HepG2 (cell line): ENCODE measurements around the gene SH2D3A. TPM values are rescaled to one million over a fixed set of nuclear protein-coding genes. Genes with fewer than 3 reads are reported as not detected.
A peak's percentile ranks its signal among the peaks of the same experiment; 100 is the strongest.

Experiments used
- CHD4 ChIP-seq: fragments of 200-600 bp; sonication (generic); IDR thresholded peaks from 2 replicates; pipeline ENCODE4 v1.7.0; 2017; ENCODE audit warnings: mild to moderate bottlenecking, low read length, borderline replicate concordance
- DNMT1 ChIP-seq: sonication (generic); formaldehyde crosslinking; IDR thresholded peaks from 2 replicates; pipeline ENCODE4 v1.5.1; 2020; ENCODE audit warnings: mild to moderate bottlenecking, missing genetic modification reagents
- MEIS2 ChIP-seq: sonication (generic); formaldehyde crosslinking; IDR thresholded peaks from 2 replicates; pipeline ENCODE4 v1.9.0; 2021; ENCODE audit warnings: mild to moderate bottlenecking, missing genetic modification reagents
- MIER2 ChIP-seq: IDR thresholded peaks from 2 replicates; pipeline ENCODE4 v1.6.1; 2016; ENCODE audit warnings: missing biosample characterization, missing genetic modification reagents
- NFYC ChIP-seq: IDR thresholded peaks from 2 replicates; pipeline ENCODE4 v1.6.1; 2016; ENCODE audit warnings: missing genetic modification reagents, missing compliant biosample characterization
- NRL ChIP-seq: sonication (generic); formaldehyde crosslinking; IDR thresholded peaks from 2 replicates; pipeline ENCODE4 v1.5.0; 2020; ENCODE audit warnings: missing genetic modification reagents, mild to moderate bottlenecking, moderate library complexity, borderline replicate concordance
- PRMT3 ChIP-seq: sonication (generic); formaldehyde crosslinking; IDR thresholded peaks from 2 replicates; pipeline ENCODE4 v1.8.1; 2022; ENCODE audit warnings: low read depth, mild to moderate bottlenecking, moderate library complexity, missing genetic modification reagents, borderline replicate concordance
- TOPORS ChIP-seq: sonication (generic); formaldehyde crosslinking; IDR thresholded peaks from 2 replicates; pipeline ENCODE4 v1.8.0; 2023; ENCODE audit warnings: mild to moderate bottlenecking, missing genetic modification reagents
- ZFP1 ChIP-seq: IDR thresholded peaks from 2 replicates; pipeline ENCODE4 v1.6.1; 2016
- ZFP41 ChIP-seq: sonication (generic); formaldehyde crosslinking; IDR thresholded peaks from 2 replicates; pipeline ENCODE4 v1.4.0; 2020; ENCODE audit warnings: mild to moderate bottlenecking, missing genetic modification reagents, borderline replicate concordance
- ZNF598 ChIP-seq: sonication (generic); formaldehyde crosslinking; IDR thresholded peaks from 2 replicates; pipeline ENCODE4 v1.5.1; 2020; ENCODE audit warnings: mild to moderate bottlenecking, missing genetic modification reagents, borderline replicate concordance
- ZNF615 ChIP-seq: sonication (generic); formaldehyde crosslinking; IDR thresholded peaks from 2 replicates; pipeline ENCODE4 v1.5.0; 2020; ENCODE audit warnings: mild to moderate bottlenecking, missing genetic modification reagents, borderline replicate concordance
- polyA plus RNA-seq, 8 experiments: library from polyadenylated mRNA; depleted of rRNA in 3 of 8; stranded (reverse) in 7 of 8; unstranded in 1 of 8; fragments of >200 nt; fragmentation: Illumina TruSeq in 4 of 8; extraction: Trizol in 4 of 8; gene quantifications; 2 replicates each; pipeline versions ENCODE4 v1.2.1 to v1.2.3, GENCODE V29; 2011 to 2016; ENCODE audit warnings: low read depth in 4 of 8, missing spikeins in 1 of 8, mixed read lengths in 1 of 8; ENCODE audit not compliant: insufficient read depth in 1 of 8
- total RNA-seq, 5 experiments: library from RNA; depleted of rRNA; stranded (reverse); fragments of >200 nt; fragmentation: Illumina TruSeq; extraction: Trizol; gene quantifications; 2 replicates each; pipeline ENCODE4 v1.2.3, GENCODE V29; 2016; ENCODE audit warnings: low read depth in 1 of 5
- TF ChIP-seq, protein P1 (sequence below): sonication (generic); formaldehyde crosslinking; IDR thresholded peaks from 2 replicates; pipeline ENCODE4 v1.8.0; 2022; ENCODE audit warnings: mild to moderate bottlenecking, missing genetic modification reagents, moderate library complexity
- TF ChIP-seq, protein P2 (sequence below): sonication (generic); formaldehyde crosslinking; IDR thresholded peaks from 2 replicates; pipeline ENCODE4 v1.4.0; 2020; ENCODE audit warnings: mild to moderate bottlenecking, missing genetic modification reagents
- TF ChIP-seq, protein P3 (sequence below): sonication (generic); formaldehyde crosslinking; IDR thresholded peaks from 2 replicates; pipeline ENCODE4 v1.5.1; 2020; ENCODE audit warnings: missing genetic modification reagents, mild to moderate bottlenecking, borderline replicate concordance
- TF ChIP-seq, protein P4 (sequence below): sonication (generic); formaldehyde crosslinking; IDR thresholded peaks from 2 replicates; pipeline ENCODE4 v1.5.0; 2020; ENCODE audit warnings: mild to moderate bottlenecking, missing genetic modification reagents
- TF ChIP-seq, protein P5 (sequence below): sonication (generic); formaldehyde crosslinking; IDR thresholded peaks from 2 replicates; pipeline ENCODE4 v1.4.0; 2020; ENCODE audit warnings: missing genetic modification reagents
- TF ChIP-seq, protein P6 (sequence below): IDR thresholded peaks from 2 replicates; pipeline ENCODE4 v1.6.1; 2016; ENCODE audit warnings: control low read depth
- TF ChIP-seq, protein P7 (sequence below): IDR thresholded peaks from 2 replicates; pipeline ENCODE4 v1.6.1; 2018; ENCODE audit warnings: missing genetic modification reagents

The SH2D3A gene
- total and polyA plus RNA-seq, 2 of the 13 experiments (the other 11 are each of a cell fraction or from before 2014, with no cell fraction given), result 1.0 to 2.2 TPM

DNA sequence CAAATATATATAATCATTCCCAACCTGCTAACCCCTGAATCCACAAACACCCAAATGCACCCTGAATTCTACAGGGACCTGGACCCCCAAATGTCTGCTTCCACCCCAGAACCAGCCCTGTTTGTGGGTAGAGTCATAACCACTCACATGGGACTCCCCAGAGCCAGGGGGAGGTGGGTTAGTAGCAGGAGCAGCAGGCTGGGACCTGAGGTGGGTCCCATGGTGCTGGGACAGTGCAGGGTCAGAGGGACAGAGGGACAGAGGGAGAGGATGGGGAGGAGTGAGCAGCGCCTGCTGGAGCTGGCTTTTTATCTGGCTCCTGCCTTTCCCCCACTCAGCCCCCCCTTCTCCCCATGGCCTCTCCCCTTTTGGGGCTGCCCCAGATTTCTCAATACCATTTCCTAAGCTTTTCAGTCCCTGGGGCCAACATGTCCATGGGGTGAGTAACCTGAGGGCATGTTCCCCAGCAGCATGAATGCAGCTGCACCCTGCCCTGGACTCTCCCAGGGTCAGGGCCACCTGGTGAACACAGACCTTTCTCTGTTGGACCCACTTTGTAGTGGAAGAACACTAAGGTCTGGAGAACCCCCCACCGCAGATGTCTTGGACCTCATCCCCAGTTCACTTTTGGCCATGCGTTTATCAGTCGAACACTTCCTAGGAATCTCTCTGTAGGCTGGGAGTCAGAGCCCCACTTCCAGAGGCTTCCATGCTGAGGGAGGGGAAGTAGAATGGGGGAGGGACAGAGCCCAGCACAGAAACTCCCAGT, 46.7 kb downstream of the SH2D3A start, which contains the start of gene C3 (continued):
- TF ChIP-seq, protein P1, sequence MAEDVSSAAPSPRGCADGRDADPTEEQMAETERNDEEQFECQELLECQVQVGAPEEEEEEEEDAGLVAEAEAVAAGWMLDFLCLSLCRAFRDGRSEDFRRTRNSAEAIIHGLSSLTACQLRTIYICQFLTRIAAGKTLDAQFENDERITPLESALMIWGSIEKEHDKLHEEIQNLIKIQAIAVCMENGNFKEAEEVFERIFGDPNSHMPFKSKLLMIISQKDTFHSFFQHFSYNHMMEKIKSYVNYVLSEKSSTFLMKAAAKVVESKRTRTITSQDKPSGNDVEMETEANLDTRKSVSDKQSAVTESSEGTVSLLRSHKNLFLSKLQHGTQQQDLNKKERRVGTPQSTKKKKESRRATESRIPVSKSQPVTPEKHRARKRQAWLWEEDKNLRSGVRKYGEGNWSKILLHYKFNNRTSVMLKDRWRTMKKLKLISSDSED (CRISPR knock-in tag), result no peak
- TF ChIP-seq ZFP1, result peak; percentile 72; the same call in 1 of the 2 replicates
- no peak; the same call in 1 of the 2 replicates for TF ChIP-seq NFYC (CRISPR knock-in tag)
- TF ChIP-seq MEIS2 (CRISPR knock-in tag), result 0 out of 2 replicates have a peak, but pooled peaks have one; percentile 36
- TF ChIP-seq ZNF598 (CRISPR knock-in tag), result 0 out of 2 replicates have a peak, but pooled peaks have one; percentile 16
- no peak for TF ChIP-seq ZNF615 (CRISPR knock-in tag)
- TF ChIP-seq PRMT3 (CRISPR knock-in tag), result no peak
- TF ChIP-seq, protein P2, sequence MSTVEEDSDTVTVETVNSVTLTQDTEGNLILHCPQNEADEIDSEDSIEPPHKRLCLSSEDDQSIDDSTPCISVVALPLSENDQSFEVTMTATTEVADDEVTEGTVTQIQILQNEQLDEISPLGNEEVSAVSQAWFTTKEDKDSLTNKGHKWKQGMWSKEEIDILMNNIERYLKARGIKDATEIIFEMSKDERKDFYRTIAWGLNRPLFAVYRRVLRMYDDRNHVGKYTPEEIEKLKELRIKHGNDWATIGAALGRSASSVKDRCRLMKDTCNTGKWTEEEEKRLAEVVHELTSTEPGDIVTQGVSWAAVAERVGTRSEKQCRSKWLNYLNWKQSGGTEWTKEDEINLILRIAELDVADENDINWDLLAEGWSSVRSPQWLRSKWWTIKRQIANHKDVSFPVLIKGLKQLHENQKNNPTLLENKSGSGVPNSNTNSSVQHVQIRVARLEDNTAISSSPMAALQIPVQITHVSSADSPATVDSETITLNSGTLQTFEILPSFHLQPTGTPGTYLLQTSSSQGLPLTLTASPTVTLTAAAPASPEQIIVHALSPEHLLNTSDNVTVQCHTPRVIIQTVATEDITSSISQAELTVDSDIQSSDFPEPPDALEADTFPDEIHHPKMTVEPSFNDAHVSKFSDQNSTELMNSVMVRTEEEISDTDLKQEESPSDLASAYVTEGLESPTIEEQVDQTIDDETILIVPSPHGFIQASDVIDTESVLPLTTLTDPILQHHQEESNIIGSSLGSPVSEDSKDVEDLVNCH (CRISPR knock-in tag), result no peak
- TF ChIP-seq, protein P3, sequence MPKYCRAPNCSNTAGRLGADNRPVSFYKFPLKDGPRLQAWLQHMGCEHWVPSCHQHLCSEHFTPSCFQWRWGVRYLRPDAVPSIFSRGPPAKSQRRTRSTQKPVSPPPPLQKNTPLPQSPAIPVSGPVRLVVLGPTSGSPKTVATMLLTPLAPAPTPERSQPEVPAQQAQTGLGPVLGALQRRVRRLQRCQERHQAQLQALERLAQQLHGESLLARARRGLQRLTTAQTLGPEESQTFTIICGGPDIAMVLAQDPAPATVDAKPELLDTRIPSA, result no peak
- TF ChIP-seq, protein P4, sequence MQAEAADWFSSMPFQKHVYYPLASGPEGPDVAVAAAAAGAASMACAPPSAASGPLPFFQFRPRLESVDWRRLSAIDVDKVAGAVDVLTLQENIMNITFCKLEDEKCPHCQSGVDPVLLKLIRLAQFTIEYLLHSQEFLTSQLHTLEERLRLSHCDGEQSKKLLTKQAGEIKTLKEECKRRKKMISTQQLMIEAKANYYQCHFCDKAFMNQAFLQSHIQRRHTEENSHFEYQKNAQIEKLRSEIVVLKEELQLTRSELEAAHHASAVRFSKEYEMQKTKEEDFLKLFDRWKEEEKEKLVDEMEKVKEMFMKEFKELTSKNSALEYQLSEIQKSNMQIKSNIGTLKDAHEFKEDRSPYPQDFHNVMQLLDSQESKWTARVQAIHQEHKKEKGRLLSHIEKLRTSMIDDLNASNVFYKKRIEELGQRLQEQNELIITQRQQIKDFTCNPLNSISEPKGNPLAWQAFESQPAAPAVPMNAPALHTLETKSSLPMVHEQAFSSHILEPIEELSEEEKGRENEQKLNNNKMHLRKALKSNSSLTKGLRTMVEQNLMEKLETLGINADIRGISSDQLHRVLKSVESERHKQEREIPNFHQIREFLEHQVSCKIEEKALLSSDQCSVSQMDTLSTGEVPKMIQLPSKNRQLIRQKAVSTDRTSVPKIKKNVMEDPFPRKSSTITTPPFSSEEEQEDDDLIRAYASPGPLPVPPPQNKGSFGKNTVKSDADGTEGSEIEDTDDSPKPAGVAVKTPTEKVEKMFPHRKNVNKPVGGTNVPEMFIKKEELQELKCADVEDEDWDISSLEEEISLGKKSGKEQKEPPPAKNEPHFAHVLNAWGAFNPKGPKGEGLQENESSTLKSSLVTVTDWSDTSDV (CRISPR knock-in tag), result no peak
- peak; percentile 67; the same call in 1 of the 2 replicates for TF ChIP-seq MIER2 (CRISPR knock-in tag)
- TF ChIP-seq, protein P5, sequence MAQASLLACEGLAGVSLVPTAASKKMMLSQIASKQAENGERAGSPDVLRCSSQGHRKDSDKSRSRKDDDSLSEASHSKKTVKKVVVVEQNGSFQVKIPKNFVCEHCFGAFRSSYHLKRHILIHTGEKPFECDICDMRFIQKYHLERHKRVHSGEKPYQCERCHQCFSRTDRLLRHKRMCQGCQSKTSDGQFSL (CRISPR knock-in tag), result no peak; the same call in none of the 2 replicates
- TF ChIP-seq, protein P6, sequence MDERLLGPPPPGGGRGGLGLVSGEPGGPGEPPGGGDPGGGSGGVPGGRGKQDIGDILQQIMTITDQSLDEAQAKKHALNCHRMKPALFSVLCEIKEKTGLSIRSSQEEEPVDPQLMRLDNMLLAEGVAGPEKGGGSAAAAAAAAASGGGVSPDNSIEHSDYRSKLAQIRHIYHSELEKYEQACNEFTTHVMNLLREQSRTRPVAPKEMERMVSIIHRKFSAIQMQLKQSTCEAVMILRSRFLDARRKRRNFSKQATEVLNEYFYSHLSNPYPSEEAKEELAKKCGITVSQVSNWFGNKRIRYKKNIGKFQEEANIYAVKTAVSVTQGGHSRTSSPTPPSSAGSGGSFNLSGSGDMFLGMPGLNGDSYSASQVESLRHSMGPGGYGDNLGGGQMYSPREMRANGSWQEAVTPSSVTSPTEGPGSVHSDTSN, result no peak
- TF ChIP-seq NRL, result peak; percentile 93
- TF ChIP-seq DNMT1 (CRISPR knock-in tag), result no peak
- TF ChIP-seq ZFP41, result no peak; the same call in 1 of the 2 replicates
- TF ChIP-seq, protein P7, sequence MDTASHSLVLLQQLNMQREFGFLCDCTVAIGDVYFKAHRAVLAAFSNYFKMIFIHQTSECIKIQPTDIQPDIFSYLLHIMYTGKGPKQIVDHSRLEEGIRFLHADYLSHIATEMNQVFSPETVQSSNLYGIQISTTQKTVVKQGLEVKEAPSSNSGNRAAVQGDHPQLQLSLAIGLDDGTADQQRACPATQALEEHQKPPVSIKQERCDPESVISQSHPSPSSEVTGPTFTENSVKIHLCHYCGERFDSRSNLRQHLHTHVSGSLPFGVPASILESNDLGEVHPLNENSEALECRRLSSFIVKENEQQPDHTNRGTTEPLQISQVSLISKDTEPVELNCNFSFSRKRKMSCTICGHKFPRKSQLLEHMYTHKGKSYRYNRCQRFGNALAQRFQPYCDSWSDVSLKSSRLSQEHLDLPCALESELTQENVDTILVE (CRISPR knock-in tag), result peak; percentile 93
- peak; percentile 87; the same call in 1 of the 2 replicates for TF ChIP-seq CHD4
- TF ChIP-seq TOPORS (CRISPR knock-in tag), result no peak
